ENCODE data around the gene CD70. TPM values are rescaled to one million over a fixed set of nuclear protein-coding genes. Genes with fewer than 3 reads are reported as not detected.

Gene CD70
- total and polyA plus RNA-seq, 2 donors (not counting 1 experiment from before 2014, with no cell fraction given), result 23.9 to 49.1 TPM

DNA sequence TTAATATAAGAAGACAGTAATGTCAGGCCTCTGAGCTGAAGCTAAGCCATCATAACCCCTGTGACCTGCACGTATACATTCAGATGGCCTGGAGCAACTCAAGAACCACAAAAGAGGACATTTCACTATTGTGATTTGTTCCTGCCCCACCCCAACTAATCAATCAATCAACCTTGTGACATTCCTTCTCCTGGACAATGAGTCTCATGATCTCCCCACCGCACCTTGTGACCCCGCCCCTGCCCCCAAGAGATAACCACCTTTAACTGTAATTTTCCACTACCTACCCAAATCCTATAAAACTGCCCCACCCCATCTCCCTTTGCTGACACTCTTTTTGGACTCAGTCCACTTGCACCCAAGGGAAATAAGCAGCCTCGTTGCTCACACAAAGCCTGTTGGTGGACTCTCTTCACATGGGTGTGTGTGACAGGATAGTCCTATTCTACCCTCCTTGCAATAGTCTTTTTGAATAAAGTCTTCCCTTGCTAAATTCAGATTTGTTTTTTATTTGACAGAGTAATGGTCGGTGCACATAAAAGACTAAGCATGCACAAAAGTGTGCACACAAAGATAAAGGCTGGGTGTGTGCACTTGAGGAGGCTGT, 14.0 kb downstream of the CD70 start:
- no peak for DNase-seq
- ATAC-seq (ENCODE audit: low read depth), result no peak
- no peak for TF ChIP-seq EZH2 (IDR thresholded peaks at IDR 0.05; ENCODE audit: borderline replicate concordance, insufficient read depth, low read depth, low read length, poor library complexity, severe bottlenecking)
- TF ChIP-seq, protein P1, sequence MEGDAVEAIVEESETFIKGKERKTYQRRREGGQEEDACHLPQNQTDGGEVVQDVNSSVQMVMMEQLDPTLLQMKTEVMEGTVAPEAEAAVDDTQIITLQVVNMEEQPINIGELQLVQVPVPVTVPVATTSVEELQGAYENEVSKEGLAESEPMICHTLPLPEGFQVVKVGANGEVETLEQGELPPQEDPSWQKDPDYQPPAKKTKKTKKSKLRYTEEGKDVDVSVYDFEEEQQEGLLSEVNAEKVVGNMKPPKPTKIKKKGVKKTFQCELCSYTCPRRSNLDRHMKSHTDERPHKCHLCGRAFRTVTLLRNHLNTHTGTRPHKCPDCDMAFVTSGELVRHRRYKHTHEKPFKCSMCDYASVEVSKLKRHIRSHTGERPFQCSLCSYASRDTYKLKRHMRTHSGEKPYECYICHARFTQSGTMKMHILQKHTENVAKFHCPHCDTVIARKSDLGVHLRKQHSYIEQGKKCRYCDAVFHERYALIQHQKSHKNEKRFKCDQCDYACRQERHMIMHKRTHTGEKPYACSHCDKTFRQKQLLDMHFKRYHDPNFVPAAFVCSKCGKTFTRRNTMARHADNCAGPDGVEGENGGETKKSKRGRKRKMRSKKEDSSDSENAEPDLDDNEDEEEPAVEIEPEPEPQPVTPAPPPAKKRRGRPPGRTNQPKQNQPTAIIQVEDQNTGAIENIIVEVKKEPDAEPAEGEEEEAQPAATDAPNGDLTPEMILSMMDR (IDR thresholded peaks at IDR 0.05), result no peak
- intact Hi-C loops (cut with micrococcal nuclease), result loop anchor here (1.0 to 5.0 kb wide), 4 partner anchors 11 to 285 kb away; partner anchors contain the start of genes GPR108 and TRIP10
- H3K9ac ChIP-seq (ENCODE audit: low read length), result peak overlapping the region; percentile 29
- no peaks in the 10 kb centered on the region for H4K20me1 ChIP-seq (ENCODE audit: control insufficient read depth, insufficient read depth, low read length, poor library complexity, severe bottlenecking)
- no peaks in the 10 kb centered on the region for H3K79me2 ChIP-seq (ENCODE audit: control insufficient read depth, insufficient read depth, low read length)
- 83% methylated on average over 4 of the region's 5 CpGs for WGBS (ENCODE audit: insufficient coverage)
- H2AFZ ChIP-seq (ENCODE audit: insufficient read depth, low read depth, low read length, poor library complexity, severe bottlenecking), result no peak overlapping the region
- Mint-ChIP-seq H3K4me1 (peaks cover 22% of the 10 kb centered on the region), H3K9me3 (ENCODE audit: insufficient read depth) (no peaks in the 10 kb centered on the region), H3K27me3 (no peaks in the 10 kb centered on the region), H3K4me3 (no peak overlapping the region), H3K27ac (no peak overlapping the region)
- H3K27ac ChIP-seq (ENCODE audit: low read length in 2 of 2), result peak overlapping the region; percentile 68 to 78
- no peaks in the 10 kb centered on the region for H3K36me3 ChIP-seq (replicated peaks in 1 of 2; ENCODE audit: control extremely low read depth in 1 of 2, control insufficient read depth in 1 of 2, extremely low read depth in 1 of 2, insufficient read depth in 2 of 2, low read length in 1 of 2)
- H3K4me3 ChIP-seq (ENCODE audit: control extremely low read depth in 1 of 5, extremely low read depth in 1 of 5, insufficient read depth in 1 of 5, low read depth in 2 of 5, low read length in 4 of 5), result peak overlapping the region in 1 of 5 experiments; percentile 3
- H3K4me2 ChIP-seq (replicated peaks; ENCODE audit: low read depth, low read length, poor library complexity, severe bottlenecking), result peak overlapping the region; percentile 66
- CTCF ChIA-PET, result interaction anchor here (1.0 to 1.4 kb wide), 9 partner anchors 10 to 287 kb away, joined by 3 to 9 read pairs (median 3); no protein-coding TSS in a partner anchor
- POLR2A ChIA-PET, result interaction anchor here (0.6 to 1.5 kb wide), 6 partner anchors 10 to 55 kb away, joined by 3 to 19 read pairs (median 4); partner anchors contain the start of gene TNFSF9
- peaks cover 16 to 28% of the 10 kb centered on the region in 2 donors for H3K4me1 ChIP-seq (ENCODE audit: control insufficient read depth in 2 of 2, insufficient read depth in 2 of 2, low read length in 2 of 2)
- H3K9me3 ChIP-seq (ENCODE audit: control extremely low read depth in 1 of 3, control insufficient read depth in 2 of 3, insufficient read depth in 1 of 3, low read length in 2 of 3), result no peaks in the 10 kb centered on the region
- peaks cover 0 to 11% (median 0%) of the 10 kb centered on the region in 4 experiments for H3K27me3 ChIP-seq (replicated peaks in 1 of 4; ENCODE audit: control extremely low read depth in 1 of 4, control insufficient read depth in 3 of 4, insufficient read depth in 4 of 4, low read length in 3 of 4)

DNA sequence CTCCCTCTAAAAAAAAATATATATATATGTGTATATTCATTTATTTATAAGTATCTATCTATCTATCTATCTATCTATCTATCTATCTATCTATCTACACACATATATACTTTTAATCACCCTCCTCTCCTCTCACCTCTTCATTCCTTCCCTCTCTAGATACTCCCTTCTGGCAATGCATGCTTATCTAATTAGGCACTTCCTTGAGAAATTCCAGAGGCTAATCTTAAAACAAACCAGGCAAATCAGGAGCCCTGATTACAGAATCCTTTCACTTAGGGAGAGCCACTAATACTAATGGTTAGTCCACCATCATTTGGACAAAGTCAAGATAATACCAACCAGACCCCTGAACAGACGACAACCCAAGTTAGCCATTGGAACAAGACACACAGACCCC, 17.6 kb downstream of the CD70 start:
- H3K27me3 ChIP-seq (replicated peaks in 1 of 4; ENCODE audit: control extremely low read depth in 1 of 4, control insufficient read depth in 3 of 4, insufficient read depth in 4 of 4, low read length in 3 of 4), result peaks cover 0 to 11% (median 2%) of the 10 kb centered on the region in 4 experiments
- WGBS (ENCODE audit: insufficient coverage), result no CpG with 5 or more reads among the region's 1 CpG
- no peak for DNase-seq
- ATAC-seq (ENCODE audit: low read depth), result no peak
- no peak overlapping the region for H3K4me2 ChIP-seq (replicated peaks; ENCODE audit: low read depth, low read length, poor library complexity, severe bottlenecking)
- Mint-ChIP-seq H3K4me1 (peaks cover 6% of the 10 kb centered on the region), H3K27me3 (peaks cover 13% of the 10 kb centered on the region), H3K9me3 (ENCODE audit: insufficient read depth) (peaks cover 3% of the 10 kb centered on the region), H3K4me3 (no peak overlapping the region), H3K27ac (no peak overlapping the region)
- H3K9me3 ChIP-seq (ENCODE audit: control extremely low read depth in 1 of 3, control insufficient read depth in 2 of 3, insufficient read depth in 1 of 3, low read length in 2 of 3), result peaks cover 0 to 4% (median 0%) of the 10 kb centered on the region in 3 donors
- peaks cover 16 to 25% of the 10 kb centered on the region in 2 donors for H3K4me1 ChIP-seq (ENCODE audit: control insufficient read depth in 2 of 2, insufficient read depth in 2 of 2, low read length in 2 of 2)
- intact Hi-C loops (cut with micrococcal nuclease), result no loop called here
- H3K27ac ChIP-seq (ENCODE audit: low read length in 2 of 2), result no peak overlapping the region
- TF ChIP-seq, protein P1 (IDR thresholded peaks at IDR 0.05), result no peak
- TF ChIP-seq EZH2 (IDR thresholded peaks at IDR 0.05; ENCODE audit: borderline replicate concordance, insufficient read depth, low read depth, low read length, poor library complexity, severe bottlenecking), result no peak
- no peak overlapping the region for H3K9ac ChIP-seq (ENCODE audit: low read length)
- CTCF ChIA-PET, result no interaction called here
- H3K4me3 ChIP-seq (ENCODE audit: control extremely low read depth in 1 of 5, extremely low read depth in 1 of 5, insufficient read depth in 1 of 5, low read depth in 2 of 5, low read length in 4 of 5), result no peak overlapping the region
- no peaks in the 10 kb centered on the region for H3K36me3 ChIP-seq (replicated peaks in 1 of 2; ENCODE audit: control extremely low read depth in 1 of 2, control insufficient read depth in 1 of 2, extremely low read depth in 1 of 2, insufficient read depth in 2 of 2, low read length in 1 of 2)
- no peaks in the 10 kb centered on the region for H3K79me2 ChIP-seq (ENCODE audit: control insufficient read depth, insufficient read depth, low read length)
- no peak overlapping the region for H2AFZ ChIP-seq (ENCODE audit: insufficient read depth, low read depth, low read length, poor library complexity, severe bottlenecking)
- POLR2A ChIA-PET, result no interaction called here
- H4K20me1 ChIP-seq (ENCODE audit: control insufficient read depth, insufficient read depth, low read length, poor library complexity, severe bottlenecking), result no peaks in the 10 kb centered on the region
